ENCODE measurements around the gene ALKBH3.

The ALKBH3 gene

DNA sequence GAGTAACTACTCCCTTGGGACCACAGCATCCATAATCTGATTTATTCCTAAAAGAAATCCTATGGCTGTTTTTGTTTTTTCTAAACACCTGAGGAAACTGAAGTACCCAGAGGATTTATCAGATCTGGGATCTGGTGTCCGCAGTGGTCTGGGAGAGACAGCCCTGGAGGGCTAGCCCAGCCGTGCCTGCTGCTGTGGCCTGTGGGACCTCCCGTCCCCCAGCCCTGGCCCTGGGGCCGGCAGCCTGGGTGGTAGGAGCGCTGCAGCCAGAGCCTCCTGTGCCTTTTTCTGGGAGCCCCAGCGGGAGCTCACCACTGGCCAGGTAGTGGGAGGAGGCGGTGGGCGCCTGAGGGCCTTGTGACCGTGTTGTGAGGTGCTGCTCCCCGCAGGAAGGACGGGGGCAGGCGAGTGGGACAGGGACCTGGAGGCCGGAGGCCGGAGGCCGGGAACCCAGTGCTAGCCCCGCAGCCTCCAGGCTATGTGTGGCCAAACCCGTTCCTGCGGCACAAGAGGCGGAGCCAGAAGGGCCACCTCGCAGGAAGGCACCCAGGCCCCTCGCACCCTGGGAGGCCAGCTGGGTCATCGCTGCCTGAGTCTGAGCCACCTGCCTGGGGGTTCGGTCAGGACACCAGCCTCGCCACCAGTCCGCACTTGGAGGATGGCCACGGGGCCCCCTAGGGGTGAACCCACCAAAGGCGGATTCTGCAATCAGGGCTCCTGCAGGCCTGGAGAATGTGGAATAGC, 43.7 kb downstream of the ALKBH3 start:
- Histone ChIP-seq H3K4me3 (ENCODE audit: low read length) (no peak overlapping the region), H3K27ac (ENCODE audit: low read length) (no peak overlapping the region), H3K9me3 (ENCODE audit: control insufficient read depth, low read depth, low read length) (no peaks in the 10 kb centered on the region), H3K27me3 (ENCODE audit: control insufficient read depth, insufficient read depth, low read length) (no peaks in the 10 kb centered on the region), H3K4me1 (ENCODE audit: control insufficient read depth, low read depth, low read length) (peaks cover 5% of the 10 kb centered on the region), H3K9ac (ENCODE audit: low read length) (no peak overlapping the region), H3K36me3 (ENCODE audit: control insufficient read depth, low read depth, low read length) (peaks cover 5% of the 10 kb centered on the region)

DNA sequence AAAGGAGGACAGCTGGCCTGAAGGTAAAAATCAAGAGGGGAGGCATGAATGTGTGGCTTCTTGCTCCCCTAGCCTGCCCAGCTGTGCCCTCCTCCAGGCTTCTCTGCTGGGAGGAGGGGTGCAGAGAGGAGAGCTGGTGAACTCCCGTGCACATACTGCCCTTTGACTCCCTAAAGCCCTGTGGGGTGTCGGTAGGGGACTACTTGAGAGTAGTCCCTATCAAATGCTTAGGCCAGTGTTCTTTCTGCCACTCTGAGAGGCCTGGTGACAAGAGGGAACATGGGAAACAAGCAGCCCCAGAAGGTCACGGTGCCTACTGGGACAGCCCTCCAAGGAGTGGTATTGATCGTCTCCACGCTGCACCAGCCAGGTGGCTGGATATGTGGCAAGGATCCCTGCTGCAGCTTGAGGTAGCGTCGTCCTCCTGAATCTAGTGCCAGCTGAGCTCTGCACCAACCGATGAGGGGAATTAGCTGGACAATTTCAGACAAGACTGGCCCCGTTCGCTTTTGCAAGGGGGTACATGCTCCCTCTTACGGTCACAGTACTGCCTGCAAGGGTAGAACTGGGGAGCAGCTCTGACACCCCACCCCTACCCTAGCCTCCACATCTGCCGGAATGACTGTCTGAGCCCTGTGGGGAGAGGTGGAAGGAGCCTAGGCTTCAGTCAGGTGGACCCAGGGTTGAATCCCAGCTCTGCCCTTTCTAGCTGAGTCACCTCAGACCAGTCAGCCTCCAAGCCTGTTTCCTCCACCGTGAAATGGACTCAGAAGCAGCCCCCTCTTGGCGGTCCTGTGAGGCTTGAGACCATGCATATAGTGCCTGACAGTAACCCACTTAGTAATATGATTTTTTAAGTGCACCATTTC, 44.7 kb downstream of the ALKBH3 start:
- H3K27me3 ChIP-seq (ENCODE audit: control insufficient read depth, insufficient read depth, low read length), result no peaks in the 10 kb centered on the region
- no peaks in the 10 kb centered on the region for H3K9me3 ChIP-seq (ENCODE audit: control insufficient read depth, low read depth, low read length)
- H3K27ac ChIP-seq (ENCODE audit: low read length), result no peak overlapping the region
- H3K4me3 ChIP-seq (ENCODE audit: low read length), result no peak overlapping the region
- peaks cover 5% of the 10 kb centered on the region for H3K4me1 ChIP-seq (ENCODE audit: control insufficient read depth, low read depth, low read length)
- H3K36me3 ChIP-seq (ENCODE audit: control insufficient read depth, low read depth, low read length), result no peaks in the 10 kb centered on the region
- H3K9ac ChIP-seq (ENCODE audit: low read length), result no peak overlapping the region

DNA sequence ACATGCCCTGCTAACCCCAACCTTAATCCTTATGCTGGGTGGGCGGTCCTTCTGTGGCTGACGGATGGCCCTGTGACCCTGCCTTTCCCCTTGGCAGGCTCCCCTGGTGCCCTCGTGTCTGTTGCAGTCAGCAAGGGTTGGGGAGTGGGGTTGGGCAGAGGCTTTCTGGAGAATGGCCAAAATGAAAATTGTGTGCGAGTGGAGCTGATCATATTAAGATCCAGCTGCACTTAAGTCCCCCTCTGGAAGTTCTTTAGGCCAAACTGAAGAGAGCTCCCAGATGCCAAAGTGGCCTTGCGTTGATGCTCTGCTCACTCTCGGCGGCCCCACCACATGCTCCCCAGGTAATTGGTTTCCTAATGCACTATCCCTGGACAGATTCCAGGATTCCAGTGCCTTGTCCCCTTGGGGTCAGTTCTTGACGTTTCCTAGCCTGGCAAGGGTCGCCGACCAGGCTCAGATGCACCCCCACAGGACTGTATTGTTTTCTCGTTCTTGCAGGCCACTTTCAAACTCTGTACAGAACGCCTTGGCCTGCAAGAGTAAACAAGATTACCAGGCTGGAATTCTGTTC, 45.4 kb downstream of the ALKBH3 start:
- H3K9ac ChIP-seq (ENCODE audit: low read length), result no peak overlapping the region
- no peaks in the 10 kb centered on the region for H3K36me3 ChIP-seq (ENCODE audit: control insufficient read depth, low read depth, low read length)
- peaks cover 5% of the 10 kb centered on the region for H3K4me1 ChIP-seq (ENCODE audit: control insufficient read depth, low read depth, low read length)
- H3K27ac ChIP-seq (ENCODE audit: low read length), result no peak overlapping the region
- H3K9me3 ChIP-seq (ENCODE audit: control insufficient read depth, low read depth, low read length), result no peaks in the 10 kb centered on the region
- no peaks in the 10 kb centered on the region for H3K27me3 ChIP-seq (ENCODE audit: control insufficient read depth, insufficient read depth, low read length)
- H3K4me3 ChIP-seq (ENCODE audit: low read length), result no peak overlapping the region

DNA sequence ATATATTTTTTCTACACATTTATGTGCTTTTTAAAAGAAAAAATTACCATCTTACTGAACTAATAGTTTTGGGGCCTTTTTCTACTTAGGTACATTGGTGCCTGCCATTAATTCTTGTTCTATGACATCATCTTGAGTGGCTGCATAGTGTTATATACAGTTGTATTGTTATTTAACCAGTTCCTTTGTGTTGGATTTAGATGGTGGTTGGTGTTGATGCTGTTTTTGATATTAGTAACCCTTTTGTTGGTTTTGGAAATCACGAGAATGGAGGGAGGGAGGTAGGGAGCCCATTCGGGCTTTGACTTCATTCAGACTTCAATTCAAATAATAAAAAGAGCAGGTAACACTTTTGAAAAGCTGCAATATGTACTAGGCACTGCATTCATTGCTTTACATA, 46.4 kb downstream of the ALKBH3 start:
- Histone ChIP-seq H3K27me3 (ENCODE audit: control insufficient read depth, insufficient read depth, low read length) (no peaks in the 10 kb centered on the region), H3K36me3 (ENCODE audit: control insufficient read depth, low read depth, low read length) (no peaks in the 10 kb centered on the region), H3K27ac (ENCODE audit: low read length) (no peak overlapping the region), H3K4me1 (ENCODE audit: control insufficient read depth, low read depth, low read length) (peaks cover 5% of the 10 kb centered on the region), H3K9ac (ENCODE audit: low read length) (no peak overlapping the region), H3K9me3 (ENCODE audit: control insufficient read depth, low read depth, low read length) (no peaks in the 10 kb centered on the region), H3K4me3 (ENCODE audit: low read length) (no peak overlapping the region)

DNA sequence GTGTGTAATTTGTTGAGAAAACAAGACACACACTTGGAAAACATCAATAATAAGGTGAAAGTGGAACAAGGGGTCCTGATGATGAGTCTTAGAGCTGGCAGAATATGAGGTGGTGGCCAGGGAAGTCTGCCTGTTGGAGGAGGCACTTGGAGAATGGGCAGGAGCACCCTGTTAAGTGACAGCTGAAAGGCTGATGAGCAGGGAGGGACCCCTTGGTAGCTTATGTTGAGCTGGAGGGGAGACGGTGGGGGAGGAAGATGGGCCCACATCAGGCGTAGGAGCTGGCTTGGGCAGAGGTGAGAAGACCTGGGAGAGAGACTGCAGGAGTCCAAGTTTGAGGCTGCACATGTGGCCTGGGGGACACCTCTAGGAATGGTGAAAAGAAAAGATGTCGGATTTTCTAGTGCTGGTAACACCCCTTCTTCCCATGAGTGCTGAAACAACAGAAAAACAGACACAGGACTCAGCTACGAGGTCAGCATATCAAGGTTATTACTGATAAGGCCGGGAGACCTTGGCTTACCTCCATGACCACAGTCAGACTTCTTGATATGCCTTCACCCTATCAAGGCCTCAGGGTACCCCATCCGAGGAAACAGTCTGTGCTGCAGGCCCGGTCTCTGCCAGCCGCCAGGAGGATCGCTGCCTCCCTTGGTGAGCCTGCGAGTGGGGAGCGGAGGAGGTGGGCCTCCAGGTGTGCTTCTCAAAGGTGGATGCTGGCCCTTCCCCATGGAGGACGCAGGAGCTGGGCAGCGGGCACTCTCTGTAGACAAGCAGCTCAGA, 47.5 kb downstream of the ALKBH3 start:
- no peaks in the 10 kb centered on the region for H3K27me3 ChIP-seq (ENCODE audit: control insufficient read depth, insufficient read depth, low read length)
- no peak overlapping the region for H3K4me3 ChIP-seq (ENCODE audit: low read length)
- H3K4me1 ChIP-seq (ENCODE audit: control insufficient read depth, low read depth, low read length), result peaks cover 5% of the 10 kb centered on the region
- no peak overlapping the region for H3K27ac ChIP-seq (ENCODE audit: low read length)
- no peaks in the 10 kb centered on the region for H3K9me3 ChIP-seq (ENCODE audit: control insufficient read depth, low read depth, low read length)
- H3K36me3 ChIP-seq (ENCODE audit: control insufficient read depth, low read depth, low read length), result no peaks in the 10 kb centered on the region
- H3K9ac ChIP-seq (ENCODE audit: low read length), result no peak overlapping the region

DNA sequence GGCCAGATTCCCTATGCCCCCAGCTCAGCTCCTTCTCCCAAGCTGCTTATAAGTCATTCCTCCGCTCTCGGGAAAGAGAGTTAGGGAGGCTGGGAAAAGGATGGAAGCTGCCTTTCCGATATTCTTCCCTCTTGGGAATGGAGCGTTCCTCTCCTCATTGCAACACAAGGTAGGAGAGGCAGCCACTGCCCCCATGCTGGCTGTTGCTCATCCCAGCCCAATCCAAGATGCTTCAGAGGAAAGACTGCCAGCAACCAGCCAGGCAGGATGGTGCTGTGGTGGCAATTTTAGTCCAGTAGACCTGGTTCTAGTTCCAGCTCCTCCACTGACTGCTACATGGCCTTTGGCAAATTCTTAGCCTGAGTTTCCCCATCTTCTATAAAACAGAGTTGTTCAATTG, 48.1 kb downstream of the ALKBH3 start:
- no peaks in the 10 kb centered on the region for H3K27me3 ChIP-seq (ENCODE audit: control insufficient read depth, insufficient read depth, low read length)
- no peak overlapping the region for H3K27ac ChIP-seq (ENCODE audit: low read length)
- peaks cover 5% of the 10 kb centered on the region for H3K4me1 ChIP-seq (ENCODE audit: control insufficient read depth, low read depth, low read length)

DNA sequence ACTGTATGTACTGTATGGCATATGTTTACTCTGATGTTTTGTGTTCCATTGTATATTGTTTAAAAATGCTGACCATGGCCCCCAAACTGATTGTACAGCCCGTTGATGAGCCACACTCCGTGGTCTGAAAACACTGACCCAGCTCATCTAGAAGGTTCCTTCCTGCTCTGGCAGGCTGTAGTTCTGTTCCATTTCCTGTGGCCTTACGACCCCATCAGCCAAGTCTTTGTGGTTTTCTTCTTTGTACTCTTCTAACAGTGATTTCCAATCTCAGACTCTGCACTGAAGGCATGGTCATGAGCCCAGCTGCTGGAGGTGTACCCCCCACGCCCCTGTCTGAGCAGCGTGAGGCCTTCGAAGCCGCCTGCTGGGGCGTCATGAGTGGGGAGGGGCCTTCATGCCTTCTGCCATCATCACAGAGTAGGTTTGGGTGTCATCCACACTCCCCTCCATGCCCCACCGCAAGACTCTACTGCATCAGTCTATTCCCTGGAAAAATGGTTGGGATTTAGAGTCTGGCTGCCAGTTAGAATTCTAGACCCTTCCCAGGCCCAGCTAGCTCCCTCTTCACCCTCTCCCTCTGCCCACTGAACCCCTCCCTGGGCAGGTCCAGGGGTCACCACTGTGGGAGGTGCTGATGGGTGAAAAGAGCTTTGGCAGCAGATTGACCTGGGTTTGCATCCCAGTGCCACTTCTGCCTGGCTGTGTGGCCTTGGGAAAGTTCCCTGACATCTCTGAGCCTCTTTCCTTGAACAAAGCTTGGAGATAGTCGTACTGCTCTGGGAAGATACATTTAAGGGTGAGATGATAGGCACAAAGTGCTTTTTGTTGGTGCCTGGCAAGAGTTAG, 50.5 kb downstream of the ALKBH3 start:
- Histone ChIP-seq H3K4me3 (ENCODE audit: low read length) (no peak overlapping the region), H3K4me1 (ENCODE audit: control insufficient read depth, low read depth, low read length) (peaks cover 11% of the 10 kb centered on the region), H3K9ac (ENCODE audit: low read length) (no peak overlapping the region), H3K36me3 (ENCODE audit: control insufficient read depth, low read depth, low read length) (no peaks in the 10 kb centered on the region), H3K9me3 (ENCODE audit: control insufficient read depth, low read depth, low read length) (no peaks in the 10 kb centered on the region), H3K27me3 (ENCODE audit: control insufficient read depth, insufficient read depth, low read length) (no peaks in the 10 kb centered on the region), H3K27ac (ENCODE audit: low read length) (no peak overlapping the region)

More for the DNA sequence above, 48.1 kb downstream of the ALKBH3 start:
- Histone ChIP-seq H3K4me3 (ENCODE audit: low read length) (no peak overlapping the region), H3K9ac (ENCODE audit: low read length) (no peak overlapping the region), H3K9me3 (ENCODE audit: control insufficient read depth, low read depth, low read length) (no peaks in the 10 kb centered on the region), H3K36me3 (ENCODE audit: control insufficient read depth, low read depth, low read length) (no peaks in the 10 kb centered on the region)

DNA sequence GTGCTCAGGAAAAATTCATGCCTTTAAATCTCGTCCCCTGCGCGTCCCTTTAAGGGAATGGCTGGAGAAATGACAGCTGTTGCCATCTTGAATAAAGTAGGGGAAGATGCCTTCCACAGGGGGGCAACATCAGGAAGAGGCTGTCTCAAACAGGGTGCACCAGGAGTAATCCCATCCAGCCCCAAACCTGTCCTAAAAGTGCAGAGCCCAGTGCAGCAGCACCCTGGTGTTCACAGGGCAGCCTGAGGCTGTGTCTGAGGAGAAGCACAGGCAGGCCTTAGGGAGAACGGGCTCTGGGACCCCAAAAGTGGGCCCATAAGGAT, 51.0 kb downstream of the ALKBH3 start:
- Histone ChIP-seq H3K4me1 (ENCODE audit: control insufficient read depth, low read depth, low read length) (peaks cover 11% of the 10 kb centered on the region), H3K9ac (ENCODE audit: low read length) (no peak overlapping the region), H3K36me3 (ENCODE audit: control insufficient read depth, low read depth, low read length) (no peaks in the 10 kb centered on the region), H3K27me3 (ENCODE audit: control insufficient read depth, insufficient read depth, low read length) (no peaks in the 10 kb centered on the region), H3K27ac (ENCODE audit: low read length) (no peak overlapping the region), H3K9me3 (ENCODE audit: control insufficient read depth, low read depth, low read length) (no peaks in the 10 kb centered on the region), H3K4me3 (ENCODE audit: low read length) (no peak overlapping the region)

DNA sequence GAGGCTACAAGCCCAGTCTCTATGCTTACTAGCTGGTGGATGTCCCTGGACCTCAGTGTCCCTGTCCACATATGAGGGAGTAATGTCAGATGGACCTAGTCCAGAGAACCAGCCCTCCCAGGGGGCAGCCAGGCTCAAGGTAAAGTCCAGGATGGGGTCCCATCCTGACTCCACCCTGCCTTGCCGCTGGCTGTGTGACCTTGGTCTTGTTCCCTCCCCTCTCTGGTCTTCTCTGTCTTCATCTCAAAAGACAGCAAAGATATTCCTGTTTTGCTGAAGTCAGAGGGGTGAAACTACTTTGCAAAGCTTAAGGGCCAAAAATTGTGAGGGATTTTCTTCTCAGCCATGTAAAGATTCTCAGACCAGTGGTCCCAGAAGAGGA, 52.6 kb downstream of the ALKBH3 start:
- H3K4me3 ChIP-seq (ENCODE audit: low read length), result no peak overlapping the region
- peaks cover 6% of the 10 kb centered on the region for H3K4me1 ChIP-seq (ENCODE audit: control insufficient read depth, low read depth, low read length)
- no peaks in the 10 kb centered on the region for H3K27me3 ChIP-seq (ENCODE audit: control insufficient read depth, insufficient read depth, low read length)
- no peaks in the 10 kb centered on the region for H3K36me3 ChIP-seq (ENCODE audit: control insufficient read depth, low read depth, low read length)
- H3K27ac ChIP-seq (ENCODE audit: low read length), result no peak overlapping the region
- no peak overlapping the region for H3K9ac ChIP-seq (ENCODE audit: low read length)
- no peaks in the 10 kb centered on the region for H3K9me3 ChIP-seq (ENCODE audit: control insufficient read depth, low read depth, low read length)

DNA sequence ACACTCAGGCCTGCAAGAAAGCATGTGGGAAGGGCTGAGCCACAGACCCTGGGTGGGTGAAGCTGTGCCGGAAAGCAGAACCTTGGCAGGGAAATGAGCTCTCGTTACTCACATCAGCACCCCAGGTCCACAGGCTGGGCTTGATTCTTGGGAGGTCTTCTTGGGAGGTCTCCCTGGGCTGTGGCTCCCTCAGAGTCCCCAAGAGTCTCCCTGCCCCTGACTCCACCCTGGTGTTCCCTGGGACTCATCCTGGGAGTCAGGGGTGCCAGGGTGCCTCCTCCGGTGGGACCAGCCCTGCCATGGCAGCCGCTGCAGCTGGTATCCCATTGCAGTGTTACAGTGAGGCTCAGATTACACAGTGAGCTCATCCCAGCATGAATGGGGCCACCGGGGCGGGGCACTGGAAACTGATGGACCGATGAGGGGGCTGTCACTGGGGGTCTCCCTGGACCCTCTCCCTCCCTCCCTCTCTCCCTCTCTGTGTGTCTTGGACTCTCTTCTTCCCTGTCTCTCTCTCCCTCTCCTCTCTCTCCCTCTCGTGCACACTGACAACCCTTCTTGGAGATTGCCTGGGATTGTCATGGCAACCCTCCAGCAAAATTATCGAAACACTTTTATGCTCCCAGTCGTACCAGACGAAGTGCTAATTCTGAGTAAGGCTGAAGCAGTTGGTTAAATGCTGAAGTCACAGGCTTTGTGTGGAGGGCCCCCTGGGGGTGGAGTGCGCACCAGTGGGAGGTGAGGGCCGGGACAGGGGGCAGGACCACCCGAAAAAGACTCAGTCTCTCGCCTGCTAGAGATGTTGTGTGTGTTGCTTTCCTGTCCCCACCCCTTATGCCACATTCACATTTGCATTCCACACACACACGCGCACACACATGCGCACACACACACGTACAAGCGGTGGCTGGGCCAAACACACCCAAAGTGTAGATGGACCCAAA, 53.2 kb downstream of the ALKBH3 start:
- H3K4me1 ChIP-seq (ENCODE audit: control insufficient read depth, low read depth, low read length), result peaks cover 6% of the 10 kb centered on the region
- no peaks in the 10 kb centered on the region for H3K36me3 ChIP-seq (ENCODE audit: control insufficient read depth, low read depth, low read length)
- no peak overlapping the region for H3K27ac ChIP-seq (ENCODE audit: low read length)
- no peaks in the 10 kb centered on the region for H3K9me3 ChIP-seq (ENCODE audit: control insufficient read depth, low read depth, low read length)
- no peak overlapping the region for H3K4me3 ChIP-seq (ENCODE audit: low read length)
- no peaks in the 10 kb centered on the region for H3K27me3 ChIP-seq (ENCODE audit: control insufficient read depth, insufficient read depth, low read length)
- H3K9ac ChIP-seq (ENCODE audit: low read length), result no peak overlapping the region

Measured in iPS-18a (cell line).